HepG2 (cell line): ENCODE results near the gene NTN3. TPM values are rescaled to one million over a fixed set of nuclear protein-coding genes. Genes with fewer than 3 reads are reported as not detected.

Experiments used
- KMT2A ChIP-seq: sonication (generic); formaldehyde crosslinking; IDR thresholded peaks from 2 replicates; pipeline ENCODE4 v1.4.0; 2020; ENCODE audit warnings: missing genetic modification reagents
- REL ChIP-seq: sonication (generic); formaldehyde crosslinking; conservative IDR thresholded peaks from 2 replicates; pipeline ENCODE4 v1.8.0; 2022; ENCODE audit warnings: mild to moderate bottlenecking, missing genetic modification reagents, moderate library complexity
- RNF2 ChIP-seq: fragments of 450-650 bp; conservative IDR thresholded peaks from 2 replicates; pipeline ENCODE4 v1.6.1; 2016; ENCODE audit warnings: low read depth
- SALL1 ChIP-seq: sonication (generic); formaldehyde crosslinking; IDR thresholded peaks from 2 replicates; pipeline ENCODE4 v1.8.0; 2022; ENCODE audit warnings: mild to moderate bottlenecking, missing genetic modification reagents
- TAF15 ChIP-seq: fragments of 200-400 bp; formaldehyde crosslinking; IDR thresholded peaks from one replicate; pipeline ENCODE4 v1.6.1; 2018; ENCODE audit warnings: mild to moderate bottlenecking, low read depth, low read length; ENCODE audit not compliant: poor library complexity, severe bottlenecking
- ZNF382 ChIP-seq: sonication (generic); formaldehyde crosslinking; IDR thresholded peaks from 2 replicates; pipeline ENCODE4 v1.5.0; 2020; ENCODE audit warnings: missing genetic modification reagents, mild to moderate bottlenecking, borderline replicate concordance
- ZNF552 ChIP-seq: sonication (generic); formaldehyde crosslinking; IDR thresholded peaks from 2 replicates; pipeline ENCODE4 v1.9.0; 2022; ENCODE audit warnings: missing genetic modification reagents, mild to moderate bottlenecking, borderline replicate concordance
- polyA plus RNA-seq, 8 experiments: library from polyadenylated mRNA; depleted of rRNA in 3 of 8; stranded (reverse) in 7 of 8; unstranded in 1 of 8; fragments of >200 nt; fragmentation: Illumina TruSeq in 4 of 8; extraction: Trizol in 4 of 8; gene quantifications; 2 replicates each; pipeline versions ENCODE4 v1.2.1 to v1.2.3, GENCODE V29; 2011 to 2016; ENCODE audit warnings: low read depth in 4 of 8, missing spikeins in 1 of 8, mixed read lengths in 1 of 8; ENCODE audit not compliant: insufficient read depth in 1 of 8
- total RNA-seq, 5 experiments: library from RNA; depleted of rRNA; stranded (reverse); fragments of >200 nt; fragmentation: Illumina TruSeq; extraction: Trizol; gene quantifications; 2 replicates each; pipeline ENCODE4 v1.2.3, GENCODE V29; 2016; ENCODE audit warnings: low read depth in 1 of 5
- TF ChIP-seq, protein P1 (sequence below): sonication (generic); formaldehyde crosslinking; IDR thresholded peaks from one replicate; pipeline ENCODE4 v1.5.1; 2020; ENCODE audit warnings: mild to moderate bottlenecking, missing genetic modification reagents; ENCODE audit errors: not compliant biosample characterization
- TF ChIP-seq, protein P2 (sequence below): sonication (generic); formaldehyde crosslinking; IDR thresholded peaks from 2 replicates; pipeline ENCODE4 v1.4.0; 2020; ENCODE audit warnings: missing genetic modification reagents
- TF ChIP-seq, protein P3 (sequence below): IDR thresholded peaks from 2 replicates; pipeline ENCODE4 v1.6.1; 2016
- TF ChIP-seq, protein P4 (sequence below), 2 experiments: sonication (generic) in 1 of 2; formaldehyde crosslinking in 1 of 2; IDR thresholded peaks; 2 replicates each; pipeline versions ENCODE4 v1.6.1 to v1.9.0; 2014 to 2022; ENCODE audit warnings: antibody characterized with exemption in 1 of 2, borderline replicate concordance in 1 of 2, inconsistent platforms in 1 of 2, low read depth in 1 of 2, missing genetic modification reagents in 1 of 2

NTN3 gene
- total and polyA plus RNA-seq, 2 of the 13 experiments (the other 11 are each of a cell fraction or from before 2014, with no cell fraction given): 0.09 to 0.20 TPM

DNA sequence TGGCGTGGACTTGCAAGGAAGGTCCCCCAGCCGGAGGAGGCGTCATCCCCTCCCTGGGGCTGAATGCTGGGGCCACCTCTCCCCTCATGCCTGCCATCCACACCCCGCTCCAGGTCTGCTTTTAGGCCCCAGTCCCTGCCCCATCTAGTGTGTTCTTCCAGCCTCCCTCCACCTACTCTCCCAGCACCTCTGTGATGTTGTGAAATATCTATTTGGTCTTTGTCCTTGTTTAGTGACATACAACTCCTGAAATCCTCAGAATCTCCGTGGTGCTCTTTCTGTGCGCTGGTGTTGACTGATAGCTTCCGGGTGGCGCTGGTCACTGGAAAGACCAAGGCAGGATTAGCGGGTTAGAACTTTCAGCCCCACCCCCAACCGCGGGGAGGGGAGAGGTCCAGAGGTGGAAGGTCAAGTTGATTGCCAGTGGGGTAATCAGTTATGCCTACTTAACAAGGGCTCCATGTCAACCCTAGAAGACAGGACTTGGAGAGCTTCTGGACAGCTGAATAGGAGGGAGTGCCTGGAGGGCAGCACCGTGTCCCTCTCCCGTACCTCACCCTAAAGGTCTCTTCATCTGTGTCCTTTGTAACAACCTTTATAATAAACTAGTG, 13.9 kb downstream of the NTN3 start (continued):
- TF ChIP-seq, protein P1, sequence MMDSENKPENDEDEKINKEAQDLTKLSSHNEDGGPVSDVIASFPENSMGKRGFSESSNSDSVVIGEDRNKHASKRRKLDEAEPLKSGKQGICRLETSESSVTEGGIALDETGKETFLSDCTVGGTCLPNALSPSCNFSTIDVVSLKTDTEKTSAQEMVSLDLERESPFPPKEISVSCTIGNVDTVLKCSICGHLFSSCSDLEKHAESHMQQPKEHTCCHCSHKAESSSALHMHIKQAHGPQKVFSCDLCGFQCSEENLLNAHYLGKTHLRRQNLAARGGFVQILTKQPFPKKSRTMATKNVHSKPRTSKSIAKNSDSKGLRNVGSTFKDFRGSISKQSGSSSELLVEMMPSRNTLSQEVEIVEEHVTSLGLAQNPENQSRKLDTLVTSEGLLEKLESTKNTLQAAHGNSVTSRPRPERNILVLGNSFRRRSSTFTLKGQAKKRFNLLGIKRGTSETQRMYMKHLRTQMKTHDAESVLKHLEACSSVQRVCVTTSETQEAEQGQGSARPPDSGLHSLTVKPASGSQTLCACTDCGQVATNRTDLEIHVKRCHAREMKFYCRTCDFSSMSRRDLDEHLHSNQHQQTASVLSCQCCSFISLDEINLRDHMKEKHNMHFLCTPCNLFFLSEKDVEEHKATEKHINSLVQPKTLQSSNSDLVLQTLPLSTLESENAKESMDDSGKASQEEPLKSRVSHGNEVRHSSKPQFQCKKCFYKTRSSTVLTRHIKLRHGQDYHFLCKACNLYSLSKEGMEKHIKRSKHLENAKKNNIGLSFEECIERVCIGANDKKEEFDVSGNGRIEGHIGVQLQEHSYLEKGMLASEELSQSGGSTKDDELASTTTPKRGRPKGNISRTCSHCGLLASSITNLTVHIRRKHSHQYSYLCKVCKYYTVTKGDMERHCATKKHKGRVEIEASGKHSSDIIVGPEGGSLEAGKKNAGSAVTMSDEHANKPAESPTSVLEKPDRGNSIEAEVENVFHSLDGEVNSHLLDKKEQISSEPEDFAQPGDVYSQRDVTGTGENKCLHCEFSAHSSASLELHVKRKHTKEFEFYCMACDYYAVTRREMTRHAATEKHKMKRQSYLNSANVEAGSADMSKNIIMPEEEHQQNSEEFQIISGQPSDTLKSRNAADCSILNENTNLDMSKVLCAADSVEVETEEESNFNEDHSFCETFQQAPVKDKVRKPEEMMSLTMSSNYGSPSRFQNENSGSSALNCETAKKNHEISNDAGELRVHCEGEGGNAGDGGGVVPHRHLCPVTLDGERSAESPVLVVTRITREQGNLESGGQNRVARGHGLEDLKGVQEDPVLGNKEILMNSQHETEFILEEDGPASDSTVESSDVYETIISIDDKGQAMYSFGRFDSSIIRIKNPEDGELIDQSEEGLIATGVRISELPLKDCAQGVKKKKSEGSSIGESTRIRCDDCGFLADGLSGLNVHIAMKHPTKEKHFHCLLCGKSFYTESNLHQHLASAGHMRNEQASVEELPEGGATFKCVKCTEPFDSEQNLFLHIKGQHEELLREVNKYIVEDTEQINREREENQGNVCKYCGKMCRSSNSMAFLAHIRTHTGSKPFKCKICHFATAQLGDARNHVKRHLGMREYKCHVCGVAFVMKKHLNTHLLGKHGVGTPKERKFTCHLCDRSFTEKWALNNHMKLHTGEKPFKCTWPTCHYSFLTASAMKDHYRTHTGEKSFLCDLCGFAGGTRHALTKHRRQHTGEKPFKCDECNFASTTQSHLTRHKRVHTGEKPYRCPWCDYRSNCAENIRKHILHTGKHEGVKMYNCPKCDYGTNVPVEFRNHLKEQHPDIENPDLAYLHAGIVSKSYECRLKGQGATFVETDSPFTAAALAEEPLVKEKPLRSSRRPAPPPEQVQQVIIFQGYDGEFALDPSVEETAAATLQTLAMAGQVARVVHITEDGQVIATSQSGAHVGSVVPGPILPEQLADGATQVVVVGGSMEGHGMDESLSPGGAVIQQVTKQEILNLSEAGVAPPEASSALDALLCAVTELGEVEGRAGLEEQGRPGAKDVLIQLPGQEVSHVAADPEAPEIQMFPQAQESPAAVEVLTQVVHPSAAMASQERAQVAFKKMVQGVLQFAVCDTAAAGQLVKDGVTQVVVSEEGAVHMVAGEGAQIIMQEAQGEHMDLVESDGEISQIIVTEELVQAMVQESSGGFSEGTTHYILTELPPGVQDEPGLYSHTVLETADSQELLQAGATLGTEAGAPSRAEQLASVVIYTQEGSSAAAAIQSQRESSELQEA (CRISPR knock-in tag): no peak
- TF ChIP-seq ZNF552 (CRISPR knock-in tag) (no peak), REL (no peak), RNF2 (no peak), SALL1 (CRISPR knock-in tag) (peak; percentile 90), ZNF382 (CRISPR knock-in tag) (no peak), KMT2A (CRISPR knock-in tag) (no peak), TAF15 (no peak)
- TF ChIP-seq, protein P2, sequence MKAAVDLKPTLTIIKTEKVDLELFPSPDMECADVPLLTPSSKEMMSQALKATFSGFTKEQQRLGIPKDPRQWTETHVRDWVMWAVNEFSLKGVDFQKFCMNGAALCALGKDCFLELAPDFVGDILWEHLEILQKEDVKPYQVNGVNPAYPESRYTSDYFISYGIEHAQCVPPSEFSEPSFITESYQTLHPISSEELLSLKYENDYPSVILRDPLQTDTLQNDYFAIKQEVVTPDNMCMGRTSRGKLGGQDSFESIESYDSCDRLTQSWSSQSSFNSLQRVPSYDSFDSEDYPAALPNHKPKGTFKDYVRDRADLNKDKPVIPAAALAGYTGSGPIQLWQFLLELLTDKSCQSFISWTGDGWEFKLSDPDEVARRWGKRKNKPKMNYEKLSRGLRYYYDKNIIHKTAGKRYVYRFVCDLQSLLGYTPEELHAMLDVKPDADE: no peak
- TF ChIP-seq, protein P3, sequence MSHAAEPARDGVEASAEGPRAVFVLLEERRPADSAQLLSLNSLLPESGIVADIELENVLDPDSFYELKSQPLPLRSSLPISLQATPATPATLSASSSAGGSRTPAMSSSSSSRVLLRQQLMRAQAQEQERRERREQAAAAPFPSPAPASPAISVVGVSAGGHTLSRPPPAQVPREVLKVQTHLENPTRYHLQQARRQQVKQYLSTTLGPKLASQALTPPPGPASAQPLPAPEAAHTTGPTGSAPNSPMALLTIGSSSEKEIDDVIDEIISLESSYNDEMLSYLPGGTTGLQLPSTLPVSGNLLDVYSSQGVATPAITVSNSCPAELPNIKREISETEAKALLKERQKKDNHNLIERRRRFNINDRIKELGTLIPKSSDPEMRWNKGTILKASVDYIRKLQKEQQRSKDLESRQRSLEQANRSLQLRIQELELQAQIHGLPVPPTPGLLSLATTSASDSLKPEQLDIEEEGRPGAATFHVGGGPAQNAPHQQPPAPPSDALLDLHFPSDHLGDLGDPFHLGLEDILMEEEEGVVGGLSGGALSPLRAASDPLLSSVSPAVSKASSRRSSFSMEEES (CRISPR knock-in tag): peak; percentile 37
- TF ChIP-seq, protein P4, sequence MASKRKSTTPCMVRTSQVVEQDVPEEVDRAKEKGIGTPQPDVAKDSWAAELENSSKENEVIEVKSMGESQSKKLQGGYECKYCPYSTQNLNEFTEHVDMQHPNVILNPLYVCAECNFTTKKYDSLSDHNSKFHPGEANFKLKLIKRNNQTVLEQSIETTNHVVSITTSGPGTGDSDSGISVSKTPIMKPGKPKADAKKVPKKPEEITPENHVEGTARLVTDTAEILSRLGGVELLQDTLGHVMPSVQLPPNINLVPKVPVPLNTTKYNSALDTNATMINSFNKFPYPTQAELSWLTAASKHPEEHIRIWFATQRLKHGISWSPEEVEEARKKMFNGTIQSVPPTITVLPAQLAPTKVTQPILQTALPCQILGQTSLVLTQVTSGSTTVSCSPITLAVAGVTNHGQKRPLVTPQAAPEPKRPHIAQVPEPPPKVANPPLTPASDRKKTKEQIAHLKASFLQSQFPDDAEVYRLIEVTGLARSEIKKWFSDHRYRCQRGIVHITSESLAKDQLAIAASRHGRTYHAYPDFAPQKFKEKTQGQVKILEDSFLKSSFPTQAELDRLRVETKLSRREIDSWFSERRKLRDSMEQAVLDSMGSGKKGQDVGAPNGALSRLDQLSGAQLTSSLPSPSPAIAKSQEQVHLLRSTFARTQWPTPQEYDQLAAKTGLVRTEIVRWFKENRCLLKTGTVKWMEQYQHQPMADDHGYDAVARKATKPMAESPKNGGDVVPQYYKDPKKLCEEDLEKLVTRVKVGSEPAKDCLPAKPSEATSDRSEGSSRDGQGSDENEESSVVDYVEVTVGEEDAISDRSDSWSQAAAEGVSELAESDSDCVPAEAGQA (IDR thresholded peaks at IDR 0.05; ENCODE audit: low read depth): no peak; the same call in 1 of the 2 replicates
- TF ChIP-seq, protein P4 (CRISPR knock-in tag; IDR thresholded peaks at IDR 0.05; ENCODE audit: borderline replicate concordance): no peak
